Osteoblast (primary cell): Measurements from ENCODE around the gene CATSPERE. TPM values are rescaled to one million over a fixed set of nuclear protein-coding genes. Genes with fewer than 3 reads are reported as not detected.
"Not testable (repeated sequence)": the region's sequence is repeated elsewhere in the genome, so short reads cannot be mapped to it uniquely, and the experiment has no call there.

ENCODE experiments used
- DNase-seq: peaks from one replicate; pipeline ENCODE4 v3.0.0; 2011; ENCODE audit warnings: low spot score, mixed read lengths; ENCODE audit not compliant: insufficient read length; ENCODE audit errors: missing footprints
- H2AFZ ChIP-seq: 2 replicates; pipeline ENCODE4 v1.6.0; 2011; ENCODE audit warnings: mild to moderate bottlenecking, low read length
- H3K27ac ChIP-seq: 2 replicates; pipeline ENCODE4 v1.5.1; 2011; ENCODE audit warnings: mild to moderate bottlenecking, low read depth, low read length, moderate library complexity
- H3K27me3 ChIP-seq: 2 replicates; pipeline ENCODE4 v1.6.0; 2012; ENCODE audit warnings: mild to moderate bottlenecking, control low read depth, inconsistent platforms, low read length, moderate library complexity; ENCODE audit not compliant: insufficient read depth
- H3K36me3 ChIP-seq: 2 replicates; pipeline ENCODE4 v1.5.1; 2011; ENCODE audit warnings: mild to moderate bottlenecking, low read length, control low read depth, moderate library complexity; ENCODE audit not compliant: insufficient read depth
- H3K4me1 ChIP-seq: 2 replicates; pipeline ENCODE4 v1.5.1; 2011; ENCODE audit warnings: mild to moderate bottlenecking, low read length, control low read depth, moderate library complexity; ENCODE audit not compliant: insufficient read depth
- H3K4me2 ChIP-seq: 2 replicates; pipeline ENCODE4 v1.6.0; 2011; ENCODE audit warnings: mild to moderate bottlenecking, low read length; ENCODE audit not compliant: insufficient read depth
- H3K4me3 ChIP-seq: fragments of 200-600 bp; sonication (generic); 3 replicates; pipeline ENCODE4 v1.5.1; 2012; ENCODE audit warnings: mild to moderate bottlenecking, low read length, inconsistent platforms; ENCODE audit not compliant: insufficient read depth
- H3K79me2 ChIP-seq: 2 replicates; pipeline ENCODE4 v1.6.0; 2012; ENCODE audit warnings: mild to moderate bottlenecking, low read length, control low read depth, inconsistent platforms; ENCODE audit not compliant: insufficient read depth
- H3K9me3 ChIP-seq: 2 replicates; pipeline ENCODE4 v1.5.1; 2011; ENCODE audit warnings: low read depth, low read length, control low read depth
- H4K20me1 ChIP-seq: 2 replicates; pipeline ENCODE4 v1.6.0; 2012; ENCODE audit warnings: mild to moderate bottlenecking, low read length, control low read depth; ENCODE audit not compliant: insufficient read depth
- CTCF ChIP-seq: IDR thresholded peaks from 2 replicates; pipeline ENCODE4 v1.5.1; 2011; ENCODE audit warnings: mild to moderate bottlenecking, low read depth, low read length, moderate library complexity; ENCODE audit errors: extremely low read depth
- total RNA-seq: library from RNA; depleted of rRNA; stranded (reverse); fragments of >200 nt; gene quantifications from 2 replicates; pipeline ENCODE4 v1.2.3, GENCODE V29; 2012

CATSPERE gene
- total RNA-seq, 1 donor, result 1.4 TPM

- Histone ChIP-seq H3K79me2 (no peaks in the 10 kb centered on the region), H3K9me3 (no peaks in the 10 kb centered on the region), H3K27me3 (no peaks in the 10 kb centered on the region), H3K4me2 (no peak overlapping the region), H3K27ac (no peak overlapping the region), H4K20me1 (no peaks in the 10 kb centered on the region), H3K4me1 (no peaks in the 10 kb centered on the region), H2AFZ (no peak overlapping the region), H3K4me3 (no peak overlapping the region), H3K36me3 (no peaks in the 10 kb centered on the region)
- no peak for DNase-seq
- no peak for TF ChIP-seq CTCF
Observed at GRCh38 chr1:244494653-244495052, 33.6 kb downstream of the CATSPERE start.

- DNase-seq, result no peak
- Histone ChIP-seq H3K27me3 (no peaks in the 10 kb centered on the region), H3K27ac (no peak overlapping the region), H3K4me3 (no peak overlapping the region), H3K79me2 (no peaks in the 10 kb centered on the region), H3K4me1 (no peaks in the 10 kb centered on the region), H3K36me3 (no peaks in the 10 kb centered on the region), H3K4me2 (no peak overlapping the region), H4K20me1 (no peaks in the 10 kb centered on the region), H2AFZ (no peak overlapping the region), H3K9me3 (no peaks in the 10 kb centered on the region)
- TF ChIP-seq CTCF, result no peak
Observed at GRCh38 chr1:244496186-244496585, 35.1 kb downstream of the CATSPERE start.

GRCh38 chr1:244497805-244498204 is 36.7 kb downstream of the CATSPERE start:
- no peak for TF ChIP-seq CTCF
- Histone ChIP-seq H3K4me3 (no peak overlapping the region), H3K4me2 (no peak overlapping the region), H3K79me2 (no peaks in the 10 kb centered on the region), H2AFZ (no peak overlapping the region), H3K4me1 (no peaks in the 10 kb centered on the region), H3K27ac (no peak overlapping the region), H3K27me3 (no peaks in the 10 kb centered on the region), H4K20me1 (no peaks in the 10 kb centered on the region), H3K9me3 (no peaks in the 10 kb centered on the region), H3K36me3 (no peaks in the 10 kb centered on the region)
- DNase-seq, result no peak

- not testable (repeated sequence) for H3K9me3 ChIP-seq, H3K4me1 ChIP-seq, H3K27me3 ChIP-seq, DNase-seq, H4K20me1 ChIP-seq, H3K79me2 ChIP-seq, H3K4me2 ChIP-seq, H2AFZ ChIP-seq, H3K27ac ChIP-seq, H3K4me3 ChIP-seq, H3K36me3 ChIP-seq
Observed at GRCh38 chr1:244499484-244499883, 38.4 kb downstream of the CATSPERE start.

GRCh38 chr1:244500515-244500914 is 39.4 kb downstream of the CATSPERE start:
- H3K4me3 ChIP-seq, H3K4me2 ChIP-seq, H3K9me3 ChIP-seq, H3K36me3 ChIP-seq, H3K27me3 ChIP-seq, H3K27ac ChIP-seq, H4K20me1 ChIP-seq, H3K79me2 ChIP-seq, DNase-seq, H3K4me1 ChIP-seq, H2AFZ ChIP-seq: not testable (repeated sequence)
